Stimulated activated CD4-positive, alpha-beta T cell treated with anti-CD3 and anti-CD28 coated beads, Interleukin-12 subunit alpha, Interleukin-12 subunit beta, amount 100 ng/mL, for 48 hours (primary cell): ENCODE results near the gene EPSTI1.
"Not testable (repeated sequence)": the region's sequence is repeated elsewhere in the genome, so short reads cannot be mapped to it uniquely, and the experiment has no call there.

Experiments used
- DNase-seq, 3 donors: peaks; one replicate each; pipeline ENCODE4 v3.0.0-alpha.2; 2020; ENCODE audit warnings: low read depth in 2 of 3, low spot score in 1 of 3

The EPSTI1 gene, protein sequence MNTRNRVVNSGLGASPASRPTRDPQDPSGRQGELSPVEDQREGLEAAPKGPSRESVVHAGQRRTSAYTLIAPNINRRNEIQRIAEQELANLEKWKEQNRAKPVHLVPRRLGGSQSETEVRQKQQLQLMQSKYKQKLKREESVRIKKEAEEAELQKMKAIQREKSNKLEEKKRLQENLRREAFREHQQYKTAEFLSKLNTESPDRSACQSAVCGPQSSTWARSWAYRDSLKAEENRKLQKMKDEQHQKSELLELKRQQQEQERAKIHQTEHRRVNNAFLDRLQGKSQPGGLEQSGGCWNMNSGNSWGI

DNA sequence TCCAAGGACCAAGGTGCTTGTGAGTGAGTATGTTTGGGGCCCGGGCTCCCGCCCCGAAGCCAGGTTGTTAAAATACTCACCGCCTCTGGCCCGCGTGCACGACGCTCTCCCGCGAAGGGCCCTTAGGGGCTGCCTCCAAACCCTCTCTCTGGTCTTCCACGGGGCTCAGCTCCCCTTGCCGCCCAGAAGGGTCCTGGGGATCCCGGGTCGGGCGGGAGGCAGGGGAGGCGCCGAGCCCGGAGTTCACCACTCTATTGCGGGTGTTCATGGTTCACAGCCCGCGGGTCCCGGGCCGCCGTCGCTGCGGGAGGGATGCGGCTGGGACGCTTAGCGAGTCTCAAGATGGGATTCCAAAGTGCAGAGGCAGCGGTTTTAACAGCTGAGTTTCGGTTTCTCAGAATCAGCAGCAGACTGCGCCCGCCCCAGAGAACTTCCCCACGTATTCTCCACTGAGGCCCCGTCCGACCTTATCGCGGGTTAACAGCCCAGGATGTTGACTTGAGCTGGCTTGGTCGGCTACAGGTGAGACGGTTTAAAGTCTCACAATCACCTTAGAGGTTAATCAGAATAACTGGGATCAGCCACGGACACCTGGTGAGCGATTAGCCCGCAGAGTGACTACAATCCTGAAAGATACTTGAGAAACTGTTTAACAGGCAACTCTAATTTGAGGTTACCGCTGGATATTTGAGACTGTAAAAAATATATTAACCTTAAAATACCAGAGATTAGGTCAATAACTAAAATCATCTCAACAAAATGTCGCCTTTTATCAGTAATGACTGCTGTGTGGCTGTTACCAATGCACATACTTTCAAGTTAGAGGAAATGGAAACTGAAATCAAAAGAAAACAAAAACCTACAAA is at the start of gene EPSTI1:
Gene EPSTI1 (minus strand): TSS at position 344 of the 866 bp plus-strand sequence. CDS start 76 bp downstream, at position 268.
- peak; percentile 58 to 69 (median 61) for DNase-seq

DNA sequence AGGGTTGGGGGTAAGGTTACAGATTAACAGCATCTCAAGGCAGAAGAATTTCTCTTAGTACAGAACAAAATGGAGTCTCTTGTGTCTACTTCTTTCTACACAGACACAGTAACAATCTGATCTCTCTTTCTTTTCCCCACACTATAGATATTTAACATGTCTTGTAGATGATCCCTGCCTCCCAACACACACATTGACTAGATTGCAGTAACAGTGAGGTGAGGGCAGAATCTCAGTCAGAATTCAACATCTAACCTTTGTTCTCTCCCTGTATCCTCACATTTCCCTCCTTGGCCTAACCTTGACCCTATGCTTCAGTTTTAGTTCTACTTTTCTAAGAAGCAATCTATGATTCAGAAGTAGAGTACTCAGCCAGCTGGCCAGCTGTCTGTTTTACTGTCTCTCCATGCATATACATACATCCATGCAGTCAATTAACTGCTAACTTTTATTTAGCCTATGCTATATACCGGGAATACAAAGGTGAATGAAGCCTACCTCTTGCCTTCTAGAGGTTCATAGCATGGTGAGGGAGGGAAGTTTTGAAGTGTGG is 49.4 kb upstream of the EPSTI1 start:
- no peak for DNase-seq

DNA sequence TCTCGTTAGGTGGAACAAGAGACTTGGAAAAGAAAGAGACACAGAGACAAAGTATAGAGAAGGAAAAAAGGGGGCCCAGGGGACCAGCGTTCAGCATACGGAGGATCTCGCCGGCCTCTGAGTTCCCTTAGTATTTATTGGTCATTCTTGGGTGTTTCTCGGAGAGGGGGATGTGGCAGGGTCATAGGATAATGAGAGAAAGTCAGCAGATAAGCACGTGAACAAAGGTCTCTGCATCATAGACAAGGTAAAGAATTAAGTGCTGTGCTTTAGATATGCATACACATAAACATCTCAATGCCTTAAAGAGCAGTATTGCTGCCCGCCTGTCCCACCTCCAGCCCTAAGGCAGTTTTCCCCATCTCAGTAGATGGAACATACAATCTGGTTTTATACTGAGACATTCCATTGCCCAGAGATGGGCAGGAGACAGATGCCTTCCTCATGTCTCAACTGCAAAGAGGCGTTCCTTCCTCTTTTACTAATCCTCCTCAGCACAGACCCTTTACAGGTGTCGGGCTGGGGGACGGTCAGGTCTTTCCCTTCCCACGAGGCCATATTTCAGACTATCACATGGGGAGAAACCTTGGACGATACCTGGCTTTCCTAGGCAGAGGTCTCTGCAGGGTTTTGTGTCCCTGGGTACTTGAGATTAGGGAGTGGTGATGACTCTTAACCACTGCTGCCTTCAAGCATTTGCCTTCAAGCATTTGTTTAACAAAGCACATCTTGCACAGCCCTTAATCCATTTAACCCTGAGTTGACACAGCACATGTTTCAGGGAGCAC is 48.7 kb upstream of the EPSTI1 start:
- DNase-seq, result not testable (repeated sequence)

DNA sequence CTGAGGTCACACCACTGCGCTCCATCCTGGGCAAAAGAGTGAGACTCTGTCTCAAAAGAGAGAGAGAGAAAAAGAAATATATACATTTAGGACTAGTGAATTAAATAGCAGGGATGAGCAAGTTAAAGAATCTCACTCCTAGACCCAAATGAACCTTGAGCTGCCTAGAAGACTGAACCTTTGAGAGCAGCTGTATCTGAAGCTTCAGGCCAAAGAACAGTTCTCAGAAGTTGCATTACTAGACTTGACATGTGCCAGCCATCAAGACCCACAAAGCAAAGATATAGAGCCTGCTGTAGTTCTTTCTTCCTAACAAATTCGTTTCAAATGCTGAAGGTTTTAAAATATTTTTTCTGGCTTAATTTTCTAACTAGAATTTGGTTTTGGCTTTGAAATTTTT is 47.9 kb upstream of the EPSTI1 start:
- DNase-seq, result no peak

DNA sequence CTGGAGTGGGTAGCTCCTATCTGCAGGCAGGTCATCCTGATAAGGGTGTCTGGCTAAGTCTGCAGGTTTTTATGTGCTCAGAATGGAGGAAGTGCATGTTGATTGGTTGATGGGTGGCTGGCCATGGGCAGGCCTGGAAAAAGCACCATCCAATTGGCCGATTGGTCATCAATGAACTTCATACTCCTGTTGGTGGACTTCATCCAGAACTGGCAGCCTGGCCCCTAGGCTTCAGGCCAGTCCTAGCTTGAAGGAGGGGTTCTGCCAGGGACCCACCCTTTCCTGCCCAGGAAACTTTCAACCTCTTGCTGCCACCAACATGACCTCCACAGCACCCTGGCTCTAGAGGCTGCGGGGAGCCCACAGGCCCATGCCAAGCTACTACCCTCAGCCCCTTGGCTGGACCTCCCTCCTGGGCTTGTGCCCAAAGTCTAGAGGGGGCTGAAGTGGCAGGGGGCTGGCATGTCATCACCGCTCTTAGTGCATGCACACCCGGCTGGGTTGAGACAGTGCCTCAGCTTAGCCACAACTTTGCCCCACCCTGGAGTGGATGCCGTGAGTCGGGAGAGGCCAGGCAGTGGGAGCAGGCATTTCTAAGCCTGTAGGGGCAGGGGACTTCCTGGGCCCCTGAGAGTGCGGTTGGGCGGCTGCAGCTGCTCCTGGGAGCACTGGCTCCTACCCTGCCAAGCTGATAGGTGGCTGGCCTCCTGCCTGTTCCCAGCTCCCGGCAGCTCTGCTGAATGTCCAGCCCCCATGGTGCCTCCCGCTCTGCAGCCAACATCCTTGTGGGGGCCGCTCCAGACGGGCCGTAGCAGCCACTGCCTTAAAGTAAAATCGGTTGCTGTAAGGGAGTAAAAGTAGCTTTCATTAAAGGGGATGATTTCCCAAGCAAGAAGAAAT is 44.6 kb upstream of the EPSTI1 start:
- DNase-seq, result no peak

DNA sequence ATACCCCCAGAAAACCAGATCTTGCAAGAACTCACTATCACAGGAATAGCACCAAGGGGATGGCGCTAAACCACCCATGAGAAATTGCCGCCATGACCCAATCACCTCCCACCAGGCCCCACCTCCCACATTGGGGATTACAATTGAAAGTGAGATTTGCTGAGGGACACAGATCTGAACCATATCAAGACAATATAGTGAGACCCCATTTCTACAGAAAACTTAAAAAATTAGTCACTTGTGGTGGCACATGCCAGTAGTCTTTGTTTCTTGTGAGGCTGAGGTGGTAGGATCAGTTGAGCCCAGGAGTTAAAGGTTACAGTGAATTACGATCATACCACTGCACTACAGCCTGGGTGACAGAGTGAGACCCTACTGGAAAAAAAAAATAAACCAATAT is 41.0 kb upstream of the EPSTI1 start:
- DNase-seq, result no peak

DNA sequence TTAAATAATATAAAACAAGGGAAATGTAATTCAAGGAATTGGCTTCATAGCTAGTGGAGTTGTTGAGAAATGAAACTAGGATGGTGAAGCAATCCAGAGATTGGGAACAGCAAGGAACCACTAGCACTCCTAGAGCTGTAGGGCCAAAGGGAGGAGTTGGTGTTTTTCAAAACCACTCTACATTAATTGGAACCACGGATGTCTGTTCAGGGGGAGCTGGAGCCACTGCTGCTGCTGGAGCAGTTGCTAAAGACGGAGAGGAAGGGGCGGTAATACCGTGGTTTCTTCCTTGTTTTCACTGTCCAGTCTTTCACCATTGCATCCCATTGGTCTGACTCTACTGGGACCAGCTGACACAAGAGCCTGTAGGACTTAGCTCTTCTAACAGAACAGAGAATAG is 39.8 kb upstream of the EPSTI1 start:
- no peak for DNase-seq

DNA sequence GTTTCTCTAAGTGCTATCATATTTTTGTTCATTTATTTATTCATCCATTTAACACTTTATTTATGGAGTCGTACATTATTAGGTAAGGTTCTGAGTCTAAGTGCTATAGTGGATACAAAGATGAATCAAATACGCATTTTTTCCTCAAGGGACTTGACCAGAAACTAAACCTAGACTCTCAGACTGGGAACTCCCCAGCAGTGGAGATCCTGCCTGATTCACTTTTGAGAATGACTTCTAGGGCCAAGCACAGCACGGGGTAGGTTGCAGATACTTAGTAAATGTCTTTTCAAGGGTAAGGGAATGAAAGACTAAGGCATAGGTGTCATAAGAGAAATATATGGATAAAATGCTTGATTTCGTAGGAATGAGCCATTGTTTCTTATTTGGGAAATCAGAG is 38.5 kb upstream of the EPSTI1 start:
- DNase-seq, result no peak

DNA sequence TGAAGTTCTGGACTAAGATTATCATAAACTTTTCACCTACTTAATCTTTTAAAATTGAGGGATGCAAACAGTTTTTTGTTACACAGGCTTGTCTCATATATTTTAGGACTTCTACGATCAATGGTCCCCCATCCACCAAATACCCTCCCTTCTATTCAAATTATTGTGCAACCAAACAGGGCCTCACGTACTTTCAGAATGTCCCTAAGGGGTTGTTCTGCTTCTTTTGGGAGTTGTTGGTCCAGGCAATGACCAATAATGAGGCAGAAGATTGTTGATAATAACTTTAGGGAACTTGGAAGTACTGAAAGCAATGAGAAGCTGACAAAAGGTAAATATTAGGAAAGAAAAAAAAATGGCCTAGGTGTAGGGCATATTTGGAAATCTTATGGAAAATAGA is 34.2 kb upstream of the EPSTI1 start:
- no peak for DNase-seq

DNA sequence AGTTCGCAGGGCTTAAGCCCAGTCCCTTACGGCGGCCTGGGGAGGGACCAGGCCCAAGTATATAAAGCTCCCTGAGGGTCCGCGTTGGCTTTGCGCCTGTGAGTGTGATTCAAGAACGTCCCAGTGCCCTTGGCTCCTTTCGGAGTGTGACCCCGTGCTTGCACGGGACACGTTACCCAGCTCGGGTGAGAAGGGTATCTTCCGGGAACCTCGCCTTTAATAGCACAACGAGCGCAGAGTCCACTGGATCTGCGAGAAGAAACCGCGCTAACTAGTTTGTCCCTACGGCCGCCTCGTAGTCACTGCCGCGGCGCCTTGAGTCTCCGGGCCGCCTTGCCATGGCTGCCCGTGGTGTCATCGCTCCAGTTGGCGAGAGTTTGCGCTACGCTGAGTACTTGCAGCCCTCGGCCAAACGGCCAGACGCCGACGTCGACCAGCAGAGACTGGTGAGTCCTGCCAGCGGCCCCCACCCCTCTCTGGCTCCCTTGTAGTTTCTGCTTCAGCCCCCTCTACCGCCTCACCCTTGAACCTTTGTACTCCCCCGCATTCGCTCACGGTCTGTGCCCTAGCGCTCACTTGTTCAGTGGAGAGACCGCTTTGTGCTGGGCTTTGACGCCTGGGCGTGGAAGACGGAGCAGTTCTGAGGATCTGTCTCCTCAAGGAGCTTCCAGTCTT is 31.4 kb upstream of the EPSTI1 start, which contains the start of gene DNAJC15:
Gene DNAJC15 (plus strand): TSS at position 298 of the 675 bp plus-strand sequence. CDS start 41 bp downstream, at position 339.
- peak; percentile 41 to 64 (median 64) for DNase-seq

DNA sequence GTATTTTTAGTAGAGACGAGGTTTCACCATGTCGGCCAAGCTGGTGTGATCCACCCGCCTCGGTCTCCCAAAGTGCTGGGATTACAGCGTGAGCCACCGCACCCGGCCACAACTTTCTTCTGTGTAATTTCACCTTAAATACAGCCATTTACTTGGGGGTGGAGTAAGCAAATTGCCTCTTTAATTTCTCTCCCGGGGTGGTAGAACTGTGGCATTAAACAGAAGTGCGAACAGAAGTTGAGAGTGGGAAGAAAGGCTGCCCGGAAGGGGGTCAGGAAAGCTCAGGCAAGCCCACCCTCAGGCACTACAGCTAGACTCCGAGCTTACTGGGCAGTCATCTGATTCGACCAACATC is 30.9 kb upstream of the EPSTI1 start:
- no peak for DNase-seq

DNA sequence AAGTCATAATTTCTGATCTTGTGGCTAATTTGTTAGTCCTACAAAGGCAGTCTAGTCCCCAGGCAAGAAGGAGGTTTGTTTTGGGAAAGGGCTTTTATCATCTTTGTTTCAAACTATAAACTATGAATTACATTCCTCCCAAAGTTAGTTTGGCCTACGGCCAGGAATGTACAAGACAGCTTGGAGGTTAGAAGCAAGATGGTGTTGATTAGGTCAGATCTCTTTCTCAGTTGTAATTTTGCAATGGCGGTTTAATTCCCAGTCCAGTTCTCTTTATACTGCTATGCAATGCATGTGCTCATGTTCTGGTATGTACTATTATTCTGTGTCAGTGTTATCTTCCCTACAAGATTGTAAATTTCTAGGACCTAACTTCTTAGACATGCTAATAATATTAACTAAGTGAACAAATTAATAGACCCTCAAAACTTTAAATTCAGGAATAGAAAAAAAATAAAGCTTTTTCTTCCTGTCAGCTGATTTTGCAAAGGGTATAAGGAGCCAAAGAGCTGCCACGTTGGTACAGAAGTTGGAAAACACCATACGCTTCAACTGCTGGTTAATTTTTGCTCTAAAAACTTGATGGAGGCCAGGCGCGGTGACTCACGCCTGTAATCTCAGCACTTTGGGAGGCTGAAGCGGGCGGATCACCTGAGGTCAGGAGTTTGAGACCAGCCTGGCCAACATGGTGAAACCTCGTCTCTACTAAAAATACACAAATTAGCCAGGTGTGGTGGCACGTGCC is 30.1 kb upstream of the EPSTI1 start:
- no peak for DNase-seq

DNA sequence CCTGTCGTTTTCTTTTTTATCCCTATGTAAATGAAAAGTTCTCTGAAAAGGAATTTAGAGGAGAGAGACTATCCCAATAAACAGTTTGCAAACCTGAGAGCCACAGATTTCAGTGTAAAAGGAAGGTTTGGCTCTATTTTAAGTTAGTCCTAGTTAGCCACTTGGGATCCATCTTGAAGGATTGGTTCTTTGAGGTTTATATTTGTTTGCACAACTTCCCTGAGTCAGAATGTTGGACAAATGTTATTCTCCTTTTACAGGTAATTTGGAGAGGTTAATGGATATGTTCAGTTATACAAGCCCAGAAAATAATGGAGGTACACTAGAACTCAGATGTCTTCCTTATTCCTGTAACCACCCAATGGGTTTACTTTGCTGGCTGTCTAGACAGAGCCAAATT is 28.8 kb upstream of the EPSTI1 start:
- DNase-seq, result no peak

DNA sequence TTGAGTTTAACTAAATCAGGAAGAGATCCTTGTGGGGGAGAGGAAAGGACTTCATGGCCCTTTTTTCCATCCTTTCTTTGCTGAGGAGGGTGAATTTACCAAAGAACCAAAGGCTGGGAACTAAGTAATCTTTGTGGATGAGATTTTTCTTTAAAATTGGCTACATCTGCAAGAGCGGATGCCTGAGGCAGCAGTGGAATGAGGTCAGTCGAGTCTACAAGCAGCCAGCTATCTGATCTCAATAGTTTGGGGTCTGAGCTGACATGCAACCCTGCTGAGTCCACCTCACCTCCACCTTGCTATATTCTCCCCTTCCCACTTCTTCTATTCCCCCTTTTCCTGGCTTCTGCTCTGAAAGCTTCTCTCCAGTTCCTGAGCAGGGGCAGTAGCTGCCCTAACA is 27.8 kb upstream of the EPSTI1 start:
- DNase-seq, result no peak

DNA sequence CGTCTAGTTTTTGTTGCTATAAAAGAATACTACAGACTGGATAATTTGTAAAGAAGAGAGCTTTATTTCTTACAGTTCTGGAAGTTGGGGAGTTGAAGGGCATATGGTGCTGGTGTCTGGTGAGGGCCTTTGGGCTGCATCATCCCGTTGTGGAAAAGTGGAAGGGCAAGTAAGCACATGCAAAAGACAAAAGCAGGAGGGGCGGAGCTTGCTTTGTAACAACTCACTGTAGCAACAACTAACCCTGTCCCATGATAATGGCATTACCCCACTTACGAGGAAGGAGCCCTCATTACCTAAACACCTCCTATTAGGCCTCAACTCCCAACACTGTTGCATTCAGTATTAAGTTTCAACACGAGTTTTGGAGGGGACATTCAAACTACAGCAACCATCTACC is 24.2 kb upstream of the EPSTI1 start:
- DNase-seq, result no peak

DNA sequence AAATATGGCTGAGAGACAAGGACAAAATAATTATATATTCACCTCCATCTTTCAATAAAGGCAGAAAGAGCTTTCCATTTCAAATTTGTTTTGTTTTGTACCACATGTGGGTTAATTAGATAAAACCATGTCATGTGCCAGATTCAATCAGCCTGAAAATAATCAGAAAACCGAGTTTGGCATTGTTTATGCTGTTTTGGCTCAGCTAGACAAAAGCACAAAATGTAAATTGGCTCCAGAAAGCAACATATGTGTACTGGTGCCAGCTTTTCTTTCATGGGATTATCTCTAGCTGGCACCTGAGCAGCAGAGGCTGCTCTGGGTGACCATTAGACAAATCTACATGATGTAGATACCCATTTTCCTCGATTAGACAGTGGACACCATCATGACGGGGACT is 22.1 kb upstream of the EPSTI1 start:
- DNase-seq, result no peak

DNA sequence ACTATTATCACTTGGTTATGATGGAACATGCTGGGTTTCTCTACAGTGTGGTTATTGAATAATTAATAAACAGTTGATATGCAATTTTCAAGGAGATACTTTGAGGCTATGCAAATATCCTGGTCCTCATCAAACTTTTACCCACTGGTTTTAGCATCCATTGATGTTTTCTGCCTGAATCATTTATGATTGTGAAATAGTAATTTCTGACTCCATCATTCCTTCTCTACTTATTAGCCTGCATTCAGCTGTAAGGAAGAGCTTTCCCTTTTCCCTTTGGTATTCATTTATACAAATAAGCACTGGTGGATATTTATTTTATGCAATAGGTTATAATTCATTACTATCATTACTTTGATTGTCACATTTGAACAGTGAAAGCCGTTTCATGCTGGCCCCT is 17.5 kb upstream of the EPSTI1 start:
- no peak for DNase-seq

DNA sequence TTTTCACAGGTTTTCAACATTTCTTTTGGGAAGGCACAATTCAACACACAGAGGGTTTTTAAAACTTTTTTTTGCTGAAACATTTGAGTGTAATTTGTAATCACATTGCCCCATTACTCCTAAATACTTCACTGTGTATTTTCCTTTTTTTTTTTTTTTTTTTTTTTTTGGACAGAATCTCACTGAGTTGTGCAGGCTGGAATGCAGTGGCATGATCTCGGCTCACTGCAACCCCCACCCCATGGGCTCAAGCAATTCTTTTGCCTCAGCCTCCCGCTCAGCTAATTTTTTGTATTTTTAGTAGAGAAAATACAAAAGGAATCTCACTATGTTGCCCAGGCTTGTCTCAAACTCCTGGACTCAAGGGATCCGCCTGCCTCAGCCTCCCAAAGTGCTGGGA is 16.6 kb upstream of the EPSTI1 start:
- DNase-seq, result no peak
